Panc1 (cell line): ENCODE results near the gene ANK3. TPM values are rescaled to one million over a fixed set of nuclear protein-coding genes. Genes with fewer than 3 reads are reported as not detected.

Source experiments
- ATAC-seq: fragments of 200-7000 bp; cut with Tn5 transposase; 2 replicates; pipeline ENCODE4 v1.9.1; 2020; ENCODE audit warnings: mild to moderate bottlenecking, moderate library complexity
- BruUV-seq: library from RNA; stranded (reverse); fragments of 400-500 nt; replicated peaks from 2 replicates; lab custom pipeline; 2021; lab: Mats Ljungman, UMichigan
- CTCF ChIA-PET: fragments of 300-600 bp; sonication (Branson Sonifier 250); formaldehyde crosslinking; loops from one replicate; lab custom pipeline; 2022; ENCODE audit warnings: antibody characterized with exemption; lab: Charles Lee
- POLR2A ChIA-PET: fragments of 300-600 bp; sonication (Branson Sonifier 250); formaldehyde crosslinking; loops from one replicate; lab custom pipeline; 2022; ENCODE audit warnings: antibody characterized with exemption; lab: Charles Lee
- DNase-seq: peaks from one replicate; pipeline ENCODE4 v3.0.0-alpha.2; 2010; ENCODE audit warnings: low read depth, low spot score
- H3K27ac ChIP-seq: 2 replicates; pipeline ENCODE4 v1.5.1; 2011; ENCODE audit warnings: mild to moderate bottlenecking, low read length, inconsistent platforms
- H3K27me3 ChIP-seq: fragments of 200-500 bp; sonication (Bioruptor generic); 2 replicates; pipeline ENCODE4 v1.6.0; 2014; ENCODE audit warnings: low read length, inconsistent platforms; ENCODE audit not compliant: control insufficient read depth, insufficient read depth
- H3K36me3 ChIP-seq: fragments of 200-500 bp; sonication (Bioruptor generic); 2 replicates; pipeline ENCODE4 v1.5.1; 2014; ENCODE audit warnings: inconsistent platforms, mild to moderate bottlenecking, low read length, moderate library complexity; ENCODE audit not compliant: control insufficient read depth, insufficient read depth
- H3K4me1 ChIP-seq: 2 replicates; pipeline ENCODE4 v1.5.1; 2011; ENCODE audit warnings: inconsistent platforms, mild to moderate bottlenecking, low read length, moderate library complexity; ENCODE audit not compliant: control insufficient read depth, insufficient read depth
- H3K4me3 ChIP-seq, 2 experiments: 2 replicates each; pipeline ENCODE4 v1.5.1; 2011 to 2012; ENCODE audit warnings: low read depth in 2 of 2, low read length in 2 of 2, mild to moderate bottlenecking in 2 of 2, inconsistent platforms in 1 of 2, moderate library complexity in 1 of 2
- H3K9me3 ChIP-seq: fragments of 200-500 bp; sonication (Bioruptor generic); 2 replicates; pipeline ENCODE4 v1.5.1; 2014; ENCODE audit warnings: low read depth, mild to moderate bottlenecking, inconsistent platforms, low read length, moderate library complexity; ENCODE audit not compliant: control insufficient read depth, insufficient read depth
- CTCF ChIP-seq: fragments of 450-650 bp; IDR thresholded peaks from 2 replicates; pipeline ENCODE4 v1.5.1; 2017; ENCODE audit warnings: mild to moderate bottlenecking
- POLR2AphosphoS5 ChIP-seq: IDR thresholded peaks from 2 replicates; pipeline ENCODE4 v1.6.1; 2012; ENCODE audit warnings: mild to moderate bottlenecking, low read depth, low read length, moderate library complexity
- REST ChIP-seq, 2 experiments: IDR thresholded peaks; 2 replicates each; pipeline ENCODE4 v1.6.1; 2011 to 2012; ENCODE audit warnings: low read depth in 2 of 2, control low read depth in 1 of 2, low read length in 1 of 2, mild to moderate bottlenecking in 1 of 2, moderate library complexity in 1 of 2; ENCODE audit not compliant: insufficient read depth in 1 of 2
- SIN3A ChIP-seq: IDR thresholded peaks from 2 replicates; pipeline ENCODE4 v1.6.1; 2012; ENCODE audit warnings: low read depth, mild to moderate bottlenecking, low read length, moderate library complexity, borderline replicate concordance; ENCODE audit not compliant: insufficient read depth
- TCF7L2 ChIP-seq: IDR thresholded peaks from 2 replicates; pipeline ENCODE4 v1.6.1; 2011; ENCODE audit warnings: mild to moderate bottlenecking, low read depth, low read length, inconsistent platforms
- in situ Hi-C: cut with HindIII; loops from 2 replicates; pipeline ENCODE4 v1.10.0; 2016; ENCODE audit warnings: low sequenced_read_pairs, low pct_unique_long_range_greater_than_20kb
- intact Hi-C: fragments of 100-400 bp; cut with micrococcal nuclease; formaldehyde crosslinking; loops from one replicate; pipeline ENCODE4 v1.10.0; 2022; ENCODE audit not compliant: unreplicated experiment
- total RNA-seq: library from RNA; stranded (reverse); gene quantifications from one replicate; pipeline ENCODE4 v1.2.1, GENCODE V29; 2021; ENCODE audit not compliant: unreplicated experiment

Gene ANK3
- total RNA-seq, 1 experiment from 2014 or later, result 2.5 TPM

- Histone ChIP-seq H3K36me3 (no peaks in the 10 kb centered on the region), H3K4me3 (no peak overlapping the region), H3K27me3 (no peaks in the 10 kb centered on the region), H3K4me1 (no peaks in the 10 kb centered on the region), H3K27ac (no peak overlapping the region), H3K9me3 (no peaks in the 10 kb centered on the region)
- no TSS peak for BruUV-seq
- TF ChIP-seq SIN3A, result no peak
- TF ChIP-seq POLR2AphosphoS5, result no peak
- no peak for TF ChIP-seq REST (IDR thresholded peaks at IDR 0.05; ENCODE audit: insufficient read depth in 1 of 2, low read depth in 2 of 2, low read length in 1 of 2)
- no peak for TF ChIP-seq TCF7L2
- no peak for TF ChIP-seq CTCF
- ChIA-PET POLR2A (no interaction called here), CTCF (no interaction called here)
- DNase-seq, result no peak
- intact Hi-C loops, result no loop called here
- in situ Hi-C loops, result no loop called here
- no peak for ATAC-seq
Observed at GRCh38 chr10:60163786-60164185, 225.9 kb downstream of the ANK3 start.

GRCh38 chr10:60162631-60163030 is 227.0 kb downstream of the ANK3 start:
- POLR2A ChIA-PET, result no interaction called here
- Histone ChIP-seq H3K4me3 (no peak overlapping the region), H3K27ac (no peak overlapping the region), H3K4me1 (no peaks in the 10 kb centered on the region), H3K9me3 (no peaks in the 10 kb centered on the region), H3K36me3 (no peaks in the 10 kb centered on the region), H3K27me3 (no peaks in the 10 kb centered on the region)
- ATAC-seq, result no peak
- no TSS peak for BruUV-seq
- in situ Hi-C loops (no loop called here), intact Hi-C loops (no loop called here)
- TF ChIP-seq TCF7L2 (no peak), REST (IDR thresholded peaks at IDR 0.05; ENCODE audit: insufficient read depth in 1 of 2, low read depth in 2 of 2, low read length in 1 of 2) (no peak), SIN3A (no peak), CTCF (no peak), POLR2AphosphoS5 (no peak)
- no peak for DNase-seq
- CTCF ChIA-PET, result no interaction called here
